ENCODE measurements around the gene ZSWIM1.
"Not testable (repeated sequence)": the region's sequence is repeated elsewhere in the genome, so short reads cannot be mapped to it uniquely, and the experiment has no call there.

The ZSWIM1 gene

DNA sequence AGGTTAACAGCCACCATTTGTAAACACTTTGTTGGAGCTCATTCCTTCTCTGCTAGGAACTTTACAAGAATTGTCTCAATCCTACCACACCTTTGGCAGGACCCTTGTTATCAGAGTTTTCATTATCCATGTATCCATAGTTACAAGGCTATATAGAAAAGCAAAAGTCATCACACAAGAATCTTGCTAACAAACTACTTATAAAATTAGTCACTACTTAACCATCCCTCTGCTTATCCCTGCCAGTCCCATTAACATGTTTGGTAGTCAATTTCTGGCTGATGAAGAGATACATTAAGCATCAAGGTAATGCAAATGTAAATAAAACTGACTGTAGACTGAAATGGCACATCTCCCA, 13.2 kb upstream of the ZSWIM1 start:
- H3K27me3 ChIP-seq (ENCODE audit: control insufficient read depth in 1 of 2, insufficient read depth in 2 of 2, low read length in 2 of 2): no peaks in the 10 kb centered on the region
- H3K4me3 ChIP-seq (ENCODE audit: low read length in 2 of 2): no peak overlapping the region
- no peak overlapping the region for H3K27ac ChIP-seq (ENCODE audit: low read length)
- no peaks in the 10 kb centered on the region for H3K4me1 ChIP-seq (ENCODE audit: control insufficient read depth, insufficient read depth, low read length)
- no peaks in the 10 kb centered on the region for H3K9me3 ChIP-seq (ENCODE audit: control insufficient read depth in 2 of 2, low read length in 2 of 2)
- H3K36me3 ChIP-seq (ENCODE audit: control insufficient read depth in 2 of 2, insufficient read depth in 2 of 2, low read length in 2 of 2): peaks cover 0 to 5% of the 10 kb centered on the region in 2 donors
- no peak overlapping the region for H3K9ac ChIP-seq (ENCODE audit: low read length in 2 of 2)

DNA sequence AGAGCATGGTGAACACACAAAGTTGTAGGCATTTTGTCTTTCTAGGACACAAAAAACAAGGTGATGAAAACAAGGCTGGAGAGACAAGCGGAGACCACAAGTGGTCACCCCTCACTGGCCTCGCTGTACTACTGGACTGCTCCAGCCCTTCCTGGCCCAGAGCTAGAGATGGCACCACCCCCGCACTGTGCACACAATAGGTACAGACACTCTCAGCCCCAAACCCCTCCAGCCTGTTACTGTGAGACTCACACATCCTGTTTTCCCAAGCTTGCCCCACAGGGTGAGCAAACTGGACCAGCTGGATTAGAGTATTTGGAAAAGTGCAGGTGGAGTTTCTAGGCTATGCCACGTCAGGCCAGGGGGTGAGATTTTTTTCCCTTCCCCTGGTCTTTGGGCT, 8.4 kb upstream of the ZSWIM1 start:
- no peaks in the 10 kb centered on the region for H3K9me3 ChIP-seq (ENCODE audit: control insufficient read depth in 2 of 2, low read length in 2 of 2)
- H3K4me1 ChIP-seq (ENCODE audit: control insufficient read depth, insufficient read depth, low read length): no peaks in the 10 kb centered on the region
- H3K27ac ChIP-seq (ENCODE audit: low read length): no peak overlapping the region
- no peak overlapping the region for H3K9ac ChIP-seq (ENCODE audit: low read length in 2 of 2)
- H3K36me3 ChIP-seq (ENCODE audit: control insufficient read depth in 2 of 2, insufficient read depth in 2 of 2, low read length in 2 of 2): peaks cover 6 to 14% of the 10 kb centered on the region in 2 donors
- H3K4me3 ChIP-seq (ENCODE audit: low read length in 2 of 2): no peak overlapping the region
- no peaks in the 10 kb centered on the region for H3K27me3 ChIP-seq (ENCODE audit: control insufficient read depth in 1 of 2, insufficient read depth in 2 of 2, low read length in 2 of 2)

DNA sequence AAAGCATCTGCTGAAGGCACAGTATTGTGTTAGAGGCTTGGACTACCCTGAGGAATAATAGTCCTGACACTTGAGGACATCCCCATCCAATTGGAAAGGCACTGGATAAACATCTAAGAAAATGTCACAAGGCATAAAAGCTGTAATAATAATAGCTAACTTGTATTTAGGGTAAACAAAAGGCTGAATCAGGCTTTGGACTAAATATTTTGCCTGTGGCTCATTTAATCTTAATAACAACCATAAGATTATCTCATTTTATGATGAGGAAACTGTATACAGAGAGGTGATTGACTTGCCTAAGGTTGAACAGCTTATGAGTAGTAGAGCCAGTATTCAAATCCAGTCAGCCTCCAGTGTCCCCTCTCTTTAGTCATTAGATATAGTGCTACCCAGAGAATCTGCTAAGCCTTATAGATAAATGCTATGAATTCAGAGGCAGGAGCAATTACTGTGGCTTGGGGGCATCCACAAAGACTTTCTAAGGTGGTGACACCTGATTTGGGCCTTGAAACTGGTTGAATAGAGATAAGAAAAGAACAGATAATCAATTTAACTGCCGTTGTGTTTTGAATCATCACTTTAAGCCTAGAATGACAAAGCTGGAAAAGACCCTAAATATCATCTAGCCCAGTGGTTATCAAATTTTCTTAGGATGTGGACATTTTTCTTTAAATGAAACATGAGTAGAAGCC, 7.5 kb upstream of the ZSWIM1 start:
- H3K9me3 ChIP-seq (ENCODE audit: control insufficient read depth in 2 of 2, low read length in 2 of 2): no peaks in the 10 kb centered on the region
- H3K27me3 ChIP-seq (ENCODE audit: control insufficient read depth in 1 of 2, insufficient read depth in 2 of 2, low read length in 2 of 2): no peaks in the 10 kb centered on the region
- H3K4me3 ChIP-seq (ENCODE audit: low read length in 2 of 2): no peak overlapping the region
- peaks cover 16 to 22% of the 10 kb centered on the region in 2 donors for H3K36me3 ChIP-seq (ENCODE audit: control insufficient read depth in 2 of 2, insufficient read depth in 2 of 2, low read length in 2 of 2)
- no peak overlapping the region for H3K9ac ChIP-seq (ENCODE audit: low read length in 2 of 2)
- no peaks in the 10 kb centered on the region for H3K4me1 ChIP-seq (ENCODE audit: control insufficient read depth, insufficient read depth, low read length)
- no peak overlapping the region for H3K27ac ChIP-seq (ENCODE audit: low read length)

DNA sequence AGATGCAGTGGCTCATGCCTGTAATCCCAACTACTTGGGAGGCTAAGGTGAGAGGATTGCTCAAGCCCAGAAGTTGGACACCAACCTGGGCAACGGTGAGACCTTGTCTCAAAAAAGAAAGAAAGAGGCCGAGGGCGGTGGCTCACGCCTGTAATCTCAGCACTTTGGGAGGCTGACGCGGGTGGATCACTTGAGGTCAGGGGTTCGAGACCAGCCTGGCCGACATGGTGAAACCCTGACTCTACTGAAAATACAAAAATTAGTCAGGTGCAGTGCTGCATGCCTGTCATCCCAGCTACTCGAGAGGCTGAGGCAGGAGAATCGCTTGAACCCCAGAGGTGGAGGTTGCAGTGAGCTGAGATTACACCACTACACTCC, 6.9 kb upstream of the ZSWIM1 start:
- H3K9ac ChIP-seq (ENCODE audit: low read length in 2 of 2); H3K27me3 ChIP-seq (ENCODE audit: control insufficient read depth in 1 of 2, insufficient read depth in 2 of 2, low read length in 2 of 2); H3K9me3 ChIP-seq (ENCODE audit: control insufficient read depth in 2 of 2, low read length in 2 of 2); H3K4me1 ChIP-seq (ENCODE audit: control insufficient read depth, insufficient read depth, low read length); H3K4me3 ChIP-seq (ENCODE audit: low read length in 2 of 2); H3K27ac ChIP-seq (ENCODE audit: low read length): not testable (repeated sequence)
- H3K36me3 ChIP-seq (ENCODE audit: control insufficient read depth in 2 of 2, insufficient read depth in 2 of 2, low read length in 2 of 2): peaks cover 17 to 22% of the 10 kb centered on the region in 2 donors

DNA sequence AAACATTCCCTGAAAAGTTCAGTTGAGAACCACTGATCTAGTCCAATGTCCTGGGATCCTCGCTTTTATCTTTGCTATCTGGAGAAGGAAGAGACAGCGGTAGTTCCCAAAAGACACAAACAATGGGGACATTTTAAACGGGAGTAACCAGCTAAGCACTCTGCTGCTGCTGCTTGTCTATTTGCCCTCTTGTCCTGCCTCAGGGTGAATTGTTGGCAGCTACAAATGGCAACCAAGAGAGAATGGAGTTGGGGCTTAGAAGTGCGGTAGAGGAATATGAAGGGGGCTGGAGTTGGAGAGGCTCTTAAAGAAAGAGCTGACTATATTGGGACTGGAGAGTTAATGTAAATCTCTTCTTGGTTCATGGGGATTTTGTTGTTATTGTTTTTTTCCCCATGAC, 6.5 kb upstream of the ZSWIM1 start:
- no peak overlapping the region for H3K4me3 ChIP-seq (ENCODE audit: low read length in 2 of 2)
- H3K27ac ChIP-seq (ENCODE audit: low read length): no peak overlapping the region
- H3K9ac ChIP-seq (ENCODE audit: low read length in 2 of 2): no peak overlapping the region
- peaks cover 17 to 22% of the 10 kb centered on the region in 2 donors for H3K36me3 ChIP-seq (ENCODE audit: control insufficient read depth in 2 of 2, insufficient read depth in 2 of 2, low read length in 2 of 2)
- H3K4me1 ChIP-seq (ENCODE audit: control insufficient read depth, insufficient read depth, low read length): no peaks in the 10 kb centered on the region
- no peaks in the 10 kb centered on the region for H3K9me3 ChIP-seq (ENCODE audit: control insufficient read depth in 2 of 2, low read length in 2 of 2)
- H3K27me3 ChIP-seq (ENCODE audit: control insufficient read depth in 1 of 2, insufficient read depth in 2 of 2, low read length in 2 of 2): no peaks in the 10 kb centered on the region

DNA sequence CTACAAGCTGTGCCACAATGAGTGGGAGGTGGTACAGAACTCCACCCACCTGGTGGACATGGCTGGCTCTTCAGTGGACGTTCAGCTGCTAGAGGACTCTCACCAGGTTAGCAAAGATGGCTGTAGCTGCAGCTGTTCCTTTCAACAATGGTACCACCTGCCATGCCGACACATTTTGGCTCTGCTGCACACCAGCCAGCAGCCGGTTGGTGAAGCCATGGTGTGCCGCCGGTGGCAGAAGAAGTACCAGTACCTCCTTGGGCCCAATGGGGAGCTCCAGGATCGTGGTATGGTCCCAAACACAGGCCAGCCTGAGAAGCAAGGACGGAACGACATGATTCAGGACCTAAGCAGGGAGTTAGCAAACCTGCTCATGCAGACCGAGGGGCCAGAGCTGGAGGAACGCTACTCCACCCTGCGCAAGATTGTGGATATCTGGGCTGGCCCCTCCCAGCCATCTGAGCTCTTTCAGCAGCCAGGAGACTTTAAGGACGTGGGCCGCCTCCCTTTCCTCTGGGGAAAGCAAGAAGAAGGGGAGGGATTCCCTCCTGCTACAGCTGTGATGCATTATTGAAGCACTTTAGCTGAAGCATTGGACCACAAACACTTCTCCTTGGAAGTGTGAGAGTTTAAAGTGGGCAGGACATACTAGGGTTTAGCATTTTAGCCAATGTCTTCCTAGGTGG, 2.8 kb upstream of the ZSWIM1 start:
- Histone ChIP-seq H3K36me3 (ENCODE audit: control insufficient read depth in 2 of 2, insufficient read depth in 2 of 2, low read length in 2 of 2) (peaks cover 24 to 25% of the 10 kb centered on the region in 2 donors), H3K9ac (ENCODE audit: low read length in 2 of 2) (no peak overlapping the region), H3K27me3 (ENCODE audit: control insufficient read depth in 1 of 2, insufficient read depth in 2 of 2, low read length in 2 of 2) (no peaks in the 10 kb centered on the region), H3K4me1 (ENCODE audit: control insufficient read depth, insufficient read depth, low read length) (peaks cover 8% of the 10 kb centered on the region), H3K9me3 (ENCODE audit: control insufficient read depth in 2 of 2, low read length in 2 of 2) (no peaks in the 10 kb centered on the region), H3K4me3 (ENCODE audit: low read length in 2 of 2) (no peak overlapping the region), H3K27ac (ENCODE audit: low read length) (no peak overlapping the region)

DNA sequence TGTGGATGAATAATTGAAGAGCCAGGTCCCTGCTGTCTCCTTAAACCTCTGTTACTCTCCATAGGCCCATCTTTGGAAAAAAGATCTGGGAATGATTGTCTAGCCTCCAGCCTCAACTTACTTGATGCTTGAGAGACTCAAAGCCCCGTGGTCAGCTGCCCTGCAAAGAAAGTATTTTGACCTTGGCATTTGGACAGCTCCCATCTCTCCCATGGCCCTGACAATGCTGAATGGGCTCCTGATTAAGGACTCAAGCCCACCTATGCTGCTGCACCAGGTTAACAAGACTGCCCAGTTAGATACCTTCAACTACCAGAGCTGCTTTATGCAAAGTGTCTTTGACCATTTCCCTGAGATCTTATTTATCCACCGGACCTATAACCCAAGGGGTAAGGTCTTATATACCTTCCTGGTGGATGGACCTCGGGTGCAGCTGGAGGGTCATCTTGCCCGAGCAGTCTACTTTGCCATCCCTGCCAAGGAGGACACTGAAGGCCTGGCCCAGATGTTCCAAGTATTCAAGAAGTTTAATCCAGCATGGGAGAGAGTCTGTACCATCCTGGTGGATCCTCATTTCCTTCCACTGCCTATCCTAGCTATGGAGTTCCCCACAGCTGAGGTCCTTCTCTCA, 1.6 kb downstream of the ZSWIM1 start:
- Histone ChIP-seq H3K9ac (ENCODE audit: low read length in 2 of 2) (no peak overlapping the region), H3K27ac (ENCODE audit: low read length) (no peak overlapping the region), H3K4me1 (ENCODE audit: control insufficient read depth, insufficient read depth, low read length) (peaks cover 11% of the 10 kb centered on the region), H3K27me3 (ENCODE audit: control insufficient read depth in 1 of 2, insufficient read depth in 2 of 2, low read length in 2 of 2) (no peaks in the 10 kb centered on the region), H3K36me3 (ENCODE audit: control insufficient read depth in 2 of 2, insufficient read depth in 2 of 2, low read length in 2 of 2) (peaks cover 26 to 36% of the 10 kb centered on the region in 2 donors), H3K9me3 (ENCODE audit: control insufficient read depth in 2 of 2, low read length in 2 of 2) (no peaks in the 10 kb centered on the region), H3K4me3 (ENCODE audit: low read length in 2 of 2) (no peak overlapping the region)

DNA sequence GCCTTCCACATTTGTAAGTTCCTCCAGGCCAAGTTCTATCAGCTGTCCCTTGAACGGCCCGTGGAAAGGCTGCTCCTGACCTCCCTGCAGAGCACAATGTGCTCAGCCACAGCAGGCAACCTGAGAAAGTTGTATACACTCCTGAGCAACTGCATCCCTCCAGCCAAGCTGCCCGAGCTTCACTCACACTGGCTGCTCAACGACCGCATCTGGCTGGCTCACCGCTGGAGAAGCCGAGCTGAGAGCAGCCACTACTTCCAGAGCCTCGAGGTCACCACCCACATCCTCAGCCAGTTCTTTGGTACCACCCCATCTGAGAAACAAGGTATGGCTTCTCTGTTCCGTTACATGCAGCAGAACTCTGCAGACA, 2.1 kb downstream of the ZSWIM1 start:
- H3K9me3 ChIP-seq (ENCODE audit: control insufficient read depth in 2 of 2, low read length in 2 of 2): no peaks in the 10 kb centered on the region
- peaks cover 21 to 33% of the 10 kb centered on the region in 2 donors for H3K36me3 ChIP-seq (ENCODE audit: control insufficient read depth in 2 of 2, insufficient read depth in 2 of 2, low read length in 2 of 2)
- H3K27me3 ChIP-seq (ENCODE audit: control insufficient read depth in 1 of 2, insufficient read depth in 2 of 2, low read length in 2 of 2): no peaks in the 10 kb centered on the region
- peaks cover 11% of the 10 kb centered on the region for H3K4me1 ChIP-seq (ENCODE audit: control insufficient read depth, insufficient read depth, low read length)
- H3K4me3 ChIP-seq (ENCODE audit: low read length in 2 of 2): no peak overlapping the region
- H3K27ac ChIP-seq (ENCODE audit: low read length): no peak overlapping the region
- H3K9ac ChIP-seq (ENCODE audit: low read length in 2 of 2): no peak overlapping the region

DNA sequence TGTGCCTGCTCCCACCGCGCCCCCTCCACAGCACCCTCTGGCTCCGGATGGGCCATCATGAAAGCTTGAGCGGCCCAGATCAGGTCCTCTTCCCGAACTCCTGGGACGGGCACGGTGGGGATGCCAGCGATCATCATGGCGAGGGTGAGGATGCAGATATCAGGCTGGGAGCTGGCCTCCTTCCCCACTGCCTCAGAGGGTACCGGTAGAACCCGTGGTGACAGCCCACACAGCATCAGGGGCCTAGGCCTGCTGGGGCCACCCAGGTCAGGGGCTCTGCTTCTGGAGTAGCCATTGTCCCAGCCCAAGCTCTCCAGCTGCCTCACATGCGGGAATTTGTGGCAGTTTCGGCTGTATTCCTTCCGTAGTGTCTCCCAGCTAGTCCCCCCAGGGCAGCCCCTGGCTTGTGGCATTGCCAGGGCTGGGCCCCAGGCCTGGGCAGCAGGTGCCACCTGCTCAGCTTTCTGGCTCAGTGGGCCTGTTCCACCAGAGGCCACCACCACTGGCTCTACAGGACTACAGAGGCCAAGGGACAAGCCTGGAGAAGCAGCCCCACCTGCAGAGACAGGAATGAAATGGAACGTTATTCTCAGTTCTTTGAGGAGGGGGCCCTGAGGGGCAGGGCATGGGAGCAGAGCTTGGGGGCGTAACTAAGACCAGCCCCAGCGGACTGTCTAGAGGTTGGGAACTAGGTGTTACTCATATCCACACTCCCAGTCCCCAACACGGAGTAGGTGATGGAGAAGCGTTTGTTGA, 5.7 kb downstream of the ZSWIM1 start:
- H3K36me3 ChIP-seq (ENCODE audit: control insufficient read depth in 2 of 2, insufficient read depth in 2 of 2, low read length in 2 of 2): peaks cover 15 to 29% of the 10 kb centered on the region in 2 donors
- H3K4me1 ChIP-seq (ENCODE audit: control insufficient read depth, insufficient read depth, low read length): peaks cover 21% of the 10 kb centered on the region
- H3K9ac ChIP-seq (ENCODE audit: low read length in 2 of 2): no peak overlapping the region
- H3K27me3 ChIP-seq (ENCODE audit: control insufficient read depth in 1 of 2, insufficient read depth in 2 of 2, low read length in 2 of 2): no peaks in the 10 kb centered on the region
- no peak overlapping the region for H3K4me3 ChIP-seq (ENCODE audit: low read length in 2 of 2)
- no peaks in the 10 kb centered on the region for H3K9me3 ChIP-seq (ENCODE audit: control insufficient read depth in 2 of 2, low read length in 2 of 2)
- no peak overlapping the region for H3K27ac ChIP-seq (ENCODE audit: low read length)

DNA sequence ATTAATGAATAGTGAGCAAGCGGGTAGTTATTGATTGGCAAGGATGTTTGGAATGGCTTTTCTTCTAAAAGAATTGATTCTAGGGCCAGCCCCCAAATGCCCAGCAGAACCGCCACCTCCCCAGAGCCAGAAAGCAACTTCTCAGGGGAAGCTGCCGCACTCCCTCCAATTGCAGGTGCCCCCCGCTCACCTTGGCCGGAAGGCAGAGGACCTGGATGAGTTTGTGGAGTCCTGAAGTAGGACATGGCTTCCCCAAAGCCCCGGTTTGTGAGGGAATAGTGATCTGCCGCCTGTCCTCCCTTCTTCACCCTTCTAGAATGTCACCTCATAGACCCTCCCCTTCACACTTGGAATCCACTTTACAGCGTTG, 6.3 kb downstream of the ZSWIM1 start, which contains the start of gene SPATA25:
SPATA25 (minus strand) TSS at position 277 of the 370 bp plus-strand sequence; CDS start at position 245, 32 bp downstream.
- H3K27ac ChIP-seq (ENCODE audit: low read length): no peak within 1 kb of the TSS
- peaks cover 15 to 29% of the 10 kb centered on the region in 2 donors for H3K36me3 ChIP-seq (ENCODE audit: control insufficient read depth in 2 of 2, insufficient read depth in 2 of 2, low read length in 2 of 2)
- no peaks in the 10 kb centered on the region for H3K27me3 ChIP-seq (ENCODE audit: control insufficient read depth in 1 of 2, insufficient read depth in 2 of 2, low read length in 2 of 2)
- no peaks in the 10 kb centered on the region for H3K9me3 ChIP-seq (ENCODE audit: control insufficient read depth in 2 of 2, low read length in 2 of 2)
- H3K4me1 ChIP-seq (ENCODE audit: control insufficient read depth, insufficient read depth, low read length): peaks cover 27% of the 10 kb centered on the region
- no peak within 1 kb of the TSS for H3K4me3 ChIP-seq (ENCODE audit: low read length in 2 of 2)
- H3K9ac ChIP-seq (ENCODE audit: low read length in 2 of 2): no peak within 1 kb of the TSS

Measured in stomach smooth muscle (tissue), 2 donors.